SH-SY5Y (cell line): Measurements from ENCODE around the gene CHD9.

Experiments used
- GATA2 ChIP-seq: IDR thresholded peaks from 2 replicates; pipeline ENCODE4 v1.6.1; 2011; ENCODE audit warnings: mild to moderate bottlenecking, low read depth, low read length
- GATA3 ChIP-seq: IDR thresholded peaks from 2 replicates; pipeline ENCODE4 v1.6.1; 2011; ENCODE audit warnings: low read depth, mild to moderate bottlenecking, low read length, moderate library complexity

GRCh38 chr16:53126390-53126789 lies 71.6 kb downstream of the CHD9 start:
- no peak for TF ChIP-seq GATA3
- no peak for TF ChIP-seq GATA2
